HS-5 (cell line): ENCODE data around the gene TNFAIP2.
A peak's percentile ranks its signal among the peaks of the same experiment; 100 is the strongest.
"Not testable (repeated sequence)": the region's sequence is repeated elsewhere in the genome, so short reads cannot be mapped to it uniquely, and the experiment has no call there.

Experiments used
- DNase-seq: peaks from one replicate; pipeline ENCODE4 v3.0.0-alpha.2; 2012; ENCODE audit warnings: low read depth

Gene TNFAIP2

GRCh38 chr14:103107455-103107854 lies 15.8 kb upstream of the TNFAIP2 start:
- no peak for DNase-seq

DNA sequence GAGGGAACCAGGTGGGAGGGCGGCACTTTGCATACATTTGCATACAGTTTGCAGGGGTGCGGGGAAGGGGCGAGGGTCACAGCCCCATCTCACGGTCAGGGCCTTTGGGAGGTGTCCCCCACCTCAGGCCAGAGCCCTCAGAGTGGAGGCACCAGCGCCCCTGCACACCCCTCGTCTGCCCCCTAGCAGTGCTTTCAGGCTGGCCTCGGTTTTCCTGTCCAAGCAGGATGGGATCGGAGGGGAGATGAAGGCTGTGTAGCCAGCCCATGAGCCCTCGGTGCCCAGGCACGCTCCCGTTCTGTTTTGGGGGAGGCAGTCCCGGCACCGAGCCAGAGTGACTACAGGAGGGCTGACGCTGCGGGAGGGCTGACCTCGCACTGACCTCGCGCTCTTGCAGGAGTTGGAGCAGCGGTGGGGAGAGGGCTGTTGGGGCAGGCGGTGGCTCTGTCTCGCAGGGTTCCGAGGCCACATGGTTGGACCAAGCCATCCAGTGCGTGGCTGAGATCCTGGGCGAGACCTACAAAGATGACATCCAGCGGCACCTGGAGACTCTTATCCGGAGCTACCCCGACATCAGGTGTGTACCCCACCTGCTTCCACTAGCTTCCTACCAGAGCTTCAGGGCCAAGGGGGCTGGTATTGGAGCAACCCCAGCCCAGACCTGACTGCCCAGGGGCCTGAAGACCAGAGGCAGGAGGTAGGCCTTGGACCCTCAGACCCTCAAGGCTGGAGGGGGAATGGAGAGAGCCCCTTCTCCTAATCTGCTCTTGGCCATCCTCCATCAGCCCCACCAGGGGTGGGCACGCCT lies 15.1 kb upstream of the TNFAIP2 start:
- DNase-seq: no peak

GRCh38 chr14:103108749-103109207 lies 14.5 kb upstream of the TNFAIP2 start:
- peak; percentile 39 for DNase-seq

GRCh38 chr14:103109535-103110441 lies 13.5 kb upstream of the TNFAIP2 start:
- DNase-seq: peak; percentile 64

- no peak for DNase-seq
These were observed 12.5 kb upstream of the TNFAIP2 start for GRCh38 chr14:103110681-103111231.

- DNase-seq: no peak
These were observed 11.9 kb upstream of the TNFAIP2 start for GRCh38 chr14:103111232-103111868.

DNA sequence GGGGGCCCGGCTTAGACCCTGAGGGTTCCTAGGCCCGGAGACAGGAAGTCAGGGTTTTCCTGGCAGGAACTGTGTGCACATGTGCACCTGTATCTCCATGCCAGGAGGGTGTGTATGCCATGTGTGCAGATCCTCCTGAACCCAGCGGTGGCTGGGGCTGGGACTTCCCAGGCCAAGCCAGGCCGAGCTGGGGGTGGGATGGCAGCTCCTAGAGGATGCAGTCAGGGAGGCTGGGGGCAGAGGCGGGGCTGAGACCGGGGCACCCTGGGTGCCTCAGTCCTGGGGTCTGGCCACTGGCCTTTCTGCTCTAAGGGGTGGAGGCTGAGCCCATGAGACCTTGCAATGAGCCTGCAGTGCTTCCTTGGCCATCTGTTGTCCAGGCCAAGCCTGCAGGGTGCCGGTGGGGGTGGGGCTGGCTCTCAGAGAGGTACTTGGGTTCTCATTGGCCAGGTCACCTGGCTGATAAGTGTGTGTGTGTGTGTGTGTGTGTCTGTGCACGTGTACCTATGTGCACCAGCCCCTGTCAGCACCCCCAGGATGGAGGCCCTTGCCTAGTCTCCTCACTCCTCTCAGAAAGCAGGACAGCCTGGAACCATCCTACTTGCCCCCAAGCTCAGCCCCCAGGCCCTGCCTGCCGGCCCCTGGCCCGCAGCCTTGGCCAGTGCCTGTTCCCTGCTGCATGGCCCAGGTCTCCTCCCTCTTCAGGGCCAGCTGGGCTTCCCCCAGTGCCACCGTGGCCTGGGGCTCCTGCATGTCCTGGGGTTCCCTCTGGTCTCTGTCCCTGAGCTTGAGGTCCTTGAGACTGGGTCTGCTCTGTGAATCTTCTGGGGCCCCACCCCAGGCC lies 10.6 kb upstream of the TNFAIP2 start:
- no peak for DNase-seq

GRCh38 chr14:103113303-103113702 lies 10.0 kb upstream of the TNFAIP2 start:
- DNase-seq: no peak

GRCh38 chr14:103113774-103114173 lies 9.5 kb upstream of the TNFAIP2 start:
- no peak for DNase-seq

DNA sequence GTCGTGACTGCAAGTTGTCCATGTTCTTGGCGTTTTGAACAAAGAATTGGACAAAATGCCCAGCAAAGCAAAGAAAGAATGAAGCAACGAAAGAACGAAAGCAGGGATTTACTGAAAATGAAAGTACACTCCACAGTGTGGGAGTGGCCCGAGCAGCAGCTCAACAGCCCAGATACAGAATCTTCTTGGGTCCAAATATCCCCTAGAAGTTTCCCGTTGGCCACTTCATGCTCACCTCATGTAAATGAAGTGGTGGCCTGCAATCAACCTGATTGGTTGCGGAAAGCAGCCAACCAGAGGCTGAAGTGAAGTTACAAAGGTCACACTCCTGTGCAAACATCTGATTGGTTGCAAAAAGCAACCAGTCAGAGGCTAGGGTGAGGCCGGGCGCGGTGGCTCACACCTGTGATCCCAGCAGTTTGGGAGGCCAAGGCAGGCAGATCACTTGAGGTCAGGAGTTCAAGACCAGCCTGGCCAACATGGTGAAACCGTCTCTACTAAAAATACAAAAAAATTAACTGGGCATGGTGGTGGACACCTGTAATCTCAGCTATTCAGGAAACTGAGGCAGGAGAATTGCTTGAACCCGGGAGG lies 8.1 kb upstream of the TNFAIP2 start:
- not testable (repeated sequence) for DNase-seq

DNA sequence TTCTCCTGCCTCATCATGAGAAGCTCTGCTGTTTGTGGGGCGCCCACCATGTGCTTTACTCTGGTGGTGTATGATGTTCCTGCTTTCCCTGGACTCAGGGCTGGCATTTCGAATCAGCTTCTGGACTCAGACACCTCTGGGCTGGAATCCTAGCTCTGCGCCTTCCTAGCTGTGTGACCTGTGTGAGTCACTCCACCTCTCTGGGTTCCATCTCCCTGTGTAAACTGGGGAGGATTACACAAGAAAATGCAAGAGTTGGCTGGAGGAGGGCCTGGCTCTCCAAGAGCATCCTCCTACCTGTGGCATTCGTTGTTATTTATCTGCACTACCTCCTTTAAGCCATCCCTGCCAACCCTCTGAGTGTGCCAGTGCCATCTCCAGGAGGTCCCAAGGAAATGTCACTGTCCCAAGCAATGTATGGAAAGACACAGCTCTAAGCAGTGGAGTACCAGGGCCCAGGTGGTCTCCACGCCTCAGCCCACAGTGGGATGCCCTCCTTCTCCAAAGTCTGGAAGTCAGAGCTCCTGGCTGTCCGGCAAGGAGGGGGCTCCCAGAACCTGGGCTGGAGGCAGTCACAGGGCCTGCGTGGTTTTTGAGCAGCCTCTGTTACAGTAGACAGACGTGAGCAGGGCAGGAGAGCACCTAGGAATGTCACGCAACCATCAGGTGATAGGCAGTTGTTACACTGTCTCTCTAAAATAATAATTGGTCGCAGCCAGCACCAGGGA lies 7.3 kb upstream of the TNFAIP2 start:
- DNase-seq: no peak

GRCh38 chr14:103116636-103117035 lies 6.6 kb upstream of the TNFAIP2 start:
- DNase-seq: no peak

DNA sequence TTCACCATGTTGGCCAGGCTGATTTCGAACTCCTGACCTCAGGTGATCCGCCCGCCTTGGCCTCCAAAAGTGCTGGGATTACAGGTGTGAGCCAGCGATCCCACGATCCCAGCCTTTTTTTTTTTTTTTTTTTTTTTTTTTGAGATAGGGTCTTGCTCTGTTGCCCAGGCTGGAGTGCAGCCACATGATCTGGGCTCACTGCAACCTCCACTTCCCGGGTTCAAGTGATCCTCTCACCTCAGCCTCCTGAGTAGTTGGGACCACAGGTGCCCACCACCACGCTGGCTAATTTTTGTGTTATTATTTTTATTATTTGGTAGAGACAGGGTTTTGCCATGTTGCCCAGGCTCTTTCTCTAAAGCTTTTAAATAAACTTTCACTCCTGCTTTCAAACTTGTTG lies 5.8 kb upstream of the TNFAIP2 start:
- not testable (repeated sequence) for DNase-seq

- no peak for DNase-seq
These were observed 5.1 kb upstream of the TNFAIP2 start for GRCh38 chr14:103118018-103118662.

DNA sequence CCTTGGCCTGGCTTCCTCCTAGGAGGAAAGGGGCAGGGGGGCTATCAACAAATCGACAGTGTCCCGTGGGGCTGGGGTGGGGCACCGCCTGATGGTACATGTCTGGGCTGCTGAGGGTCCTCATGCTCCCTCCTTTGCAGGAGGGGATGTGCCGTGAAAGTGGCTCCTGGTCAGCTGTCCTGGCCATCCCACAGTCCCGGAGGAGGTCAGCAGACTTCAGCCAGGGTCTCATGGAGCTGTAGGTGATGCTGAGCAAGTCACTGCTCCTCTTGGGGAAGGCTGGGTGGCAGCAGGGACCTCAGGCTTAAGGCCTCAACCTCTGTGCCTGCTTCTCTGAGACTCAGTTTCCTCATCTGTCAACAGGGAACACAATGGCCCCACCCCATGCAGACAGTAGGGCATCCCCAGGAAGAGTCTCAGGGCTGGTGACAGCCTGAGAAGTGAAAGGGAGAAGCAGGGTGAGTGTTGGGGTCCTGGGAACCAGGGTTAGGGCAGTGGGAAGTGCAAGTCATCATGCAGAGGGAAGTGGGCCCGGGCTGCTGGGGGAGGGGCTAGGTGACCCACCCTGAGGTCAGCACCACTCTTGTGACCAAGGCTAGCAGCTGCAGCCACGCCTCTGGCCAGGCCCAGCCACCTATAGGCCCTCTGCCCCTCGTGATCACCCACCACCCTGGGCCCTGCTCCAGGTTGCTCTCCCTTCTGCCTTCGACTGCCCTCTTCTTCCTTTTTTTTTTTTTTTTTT lies 4.4 kb upstream of the TNFAIP2 start:
- no peak for DNase-seq

DNA sequence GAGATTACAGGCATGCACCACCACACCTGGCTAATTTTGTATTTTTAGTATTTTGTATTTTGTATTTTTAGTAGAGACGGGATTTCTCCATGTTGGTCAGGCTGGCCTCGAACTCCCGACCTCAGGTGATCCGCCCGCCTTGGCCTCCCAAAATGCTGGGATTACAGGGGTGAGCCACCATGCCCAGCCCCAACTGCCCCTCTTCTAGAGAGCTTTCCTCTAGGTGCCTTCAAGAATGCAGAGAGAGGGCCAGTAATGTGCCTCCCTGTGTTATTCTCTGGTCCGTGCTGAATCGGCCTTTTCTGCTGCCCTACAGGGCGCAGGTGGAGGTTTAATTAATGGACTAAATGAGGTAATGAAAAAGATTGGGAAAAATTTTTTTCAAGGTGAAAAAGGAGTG lies 3.7 kb upstream of the TNFAIP2 start:
- not testable (repeated sequence) for DNase-seq

DNA sequence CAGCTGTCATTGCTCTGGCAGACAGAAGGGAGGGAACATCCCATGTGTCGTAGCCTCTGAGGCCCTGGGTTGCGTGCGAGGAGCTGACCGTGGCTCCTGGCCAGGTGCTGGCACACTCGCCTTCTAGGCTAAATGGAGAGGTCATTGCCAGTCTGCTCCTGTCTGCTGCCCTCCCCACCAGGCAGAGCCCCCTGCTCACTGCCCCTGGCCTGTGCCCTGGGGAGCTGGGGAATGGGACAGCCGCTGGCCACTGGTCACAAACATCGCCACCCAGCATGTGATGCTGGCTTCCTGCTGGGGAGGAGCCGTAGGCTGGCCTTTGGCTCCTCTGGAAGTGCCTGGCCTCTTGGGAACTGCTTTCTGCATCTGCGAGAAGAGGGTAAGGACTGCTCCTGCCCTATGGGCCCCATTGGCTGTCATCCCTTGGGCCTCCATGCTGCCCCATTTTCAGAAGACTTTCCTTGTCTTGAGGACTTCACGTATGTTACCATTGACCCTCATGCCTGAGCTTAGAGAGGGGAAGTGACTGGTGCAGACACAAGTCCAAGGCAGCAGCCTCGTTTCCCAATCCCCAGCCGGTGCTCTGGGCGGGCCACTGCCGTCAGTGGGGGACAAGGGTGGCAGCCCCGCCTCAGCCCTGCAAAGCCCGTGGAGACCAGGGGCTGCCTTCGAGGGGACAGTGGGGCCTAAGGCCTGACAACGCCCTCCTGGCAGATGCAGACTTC lies 2.0 kb upstream of the TNFAIP2 start:
- no peak for DNase-seq
